ENCODE data around the gene AMH. TPM values are rescaled to one million over a fixed set of nuclear protein-coding genes. Genes with fewer than 3 reads are reported as not detected.

AMH gene
- total RNA-seq, 1 donor from 2014 or later, result 6.1 TPM

GRCh38 chr19:2223391-2223790 is 25.7 kb upstream of the AMH start:
- Histone ChIP-seq H3K27me3 (no peaks in the 10 kb centered on the region), H3K4me3 (no peak overlapping the region), H3K36me3 (peaks cover 83% of the 10 kb centered on the region), H3K9me3 (no peaks in the 10 kb centered on the region), H3K27ac (no peak overlapping the region), H3K4me1 (no peaks in the 10 kb centered on the region)
- TF ChIP-seq, protein P1, sequence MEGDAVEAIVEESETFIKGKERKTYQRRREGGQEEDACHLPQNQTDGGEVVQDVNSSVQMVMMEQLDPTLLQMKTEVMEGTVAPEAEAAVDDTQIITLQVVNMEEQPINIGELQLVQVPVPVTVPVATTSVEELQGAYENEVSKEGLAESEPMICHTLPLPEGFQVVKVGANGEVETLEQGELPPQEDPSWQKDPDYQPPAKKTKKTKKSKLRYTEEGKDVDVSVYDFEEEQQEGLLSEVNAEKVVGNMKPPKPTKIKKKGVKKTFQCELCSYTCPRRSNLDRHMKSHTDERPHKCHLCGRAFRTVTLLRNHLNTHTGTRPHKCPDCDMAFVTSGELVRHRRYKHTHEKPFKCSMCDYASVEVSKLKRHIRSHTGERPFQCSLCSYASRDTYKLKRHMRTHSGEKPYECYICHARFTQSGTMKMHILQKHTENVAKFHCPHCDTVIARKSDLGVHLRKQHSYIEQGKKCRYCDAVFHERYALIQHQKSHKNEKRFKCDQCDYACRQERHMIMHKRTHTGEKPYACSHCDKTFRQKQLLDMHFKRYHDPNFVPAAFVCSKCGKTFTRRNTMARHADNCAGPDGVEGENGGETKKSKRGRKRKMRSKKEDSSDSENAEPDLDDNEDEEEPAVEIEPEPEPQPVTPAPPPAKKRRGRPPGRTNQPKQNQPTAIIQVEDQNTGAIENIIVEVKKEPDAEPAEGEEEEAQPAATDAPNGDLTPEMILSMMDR (IDR thresholded peaks at IDR 0.05), result no peak
- ATAC-seq, result no peak
- intact Hi-C loops (cut with DNase I), result loop anchor here (10.0 kb wide), 1 partner anchor 69 kb away; the partner anchor contains the start of gene AP3D1
- DNase-seq, result no peak

GRCh38 chr19:2223959-2224358 is 25.2 kb upstream of the AMH start:
- Histone ChIP-seq H3K27ac (no peak overlapping the region), H3K27me3 (no peaks in the 10 kb centered on the region), H3K4me1 (no peaks in the 10 kb centered on the region), H3K36me3 (peaks cover 82% of the 10 kb centered on the region), H3K4me3 (no peak overlapping the region), H3K9me3 (no peaks in the 10 kb centered on the region)
- intact Hi-C loops (cut with DNase I), result loop anchor here (10.0 kb wide), 1 partner anchor 69 kb away; the partner anchor contains the start of gene AP3D1
- TF ChIP-seq, protein P1 (IDR thresholded peaks at IDR 0.05), result no peak
- DNase-seq (no peak), ATAC-seq (no peak)

- Histone ChIP-seq H3K27ac (no peak overlapping the region), H3K4me3 (no peak overlapping the region), H3K9me3 (no peaks in the 10 kb centered on the region), H3K36me3 (peaks cover 82% of the 10 kb centered on the region), H3K27me3 (no peaks in the 10 kb centered on the region), H3K4me1 (no peaks in the 10 kb centered on the region)
- intact Hi-C loops (cut with DNase I), result loop anchor here (10.0 kb wide), 1 partner anchor 70 kb away; the partner anchor contains the start of gene AP3D1
- ATAC-seq (no peak), DNase-seq (no peak)
- TF ChIP-seq, protein P1 (IDR thresholded peaks at IDR 0.05), result no peak
Observed at GRCh38 chr19:2224754-2225349, 24.3 kb upstream of the AMH start.

GRCh38 chr19:2225415-2226050 is 23.6 kb upstream of the AMH start:
- Histone ChIP-seq H3K27me3 (no peaks in the 10 kb centered on the region), H3K36me3 (peaks cover 82% of the 10 kb centered on the region), H3K9me3 (no peaks in the 10 kb centered on the region), H3K4me1 (no peaks in the 10 kb centered on the region), H3K27ac (no peak overlapping the region), H3K4me3 (no peak overlapping the region)
- TF ChIP-seq, protein P1 (IDR thresholded peaks at IDR 0.05), result no peak
- intact Hi-C loops (cut with DNase I), result loop anchor here (10.0 kb wide), 1 partner anchor 71 kb away; the partner anchor contains the start of gene AP3D1
- ATAC-seq (no peak), DNase-seq (no peak)

DNA sequence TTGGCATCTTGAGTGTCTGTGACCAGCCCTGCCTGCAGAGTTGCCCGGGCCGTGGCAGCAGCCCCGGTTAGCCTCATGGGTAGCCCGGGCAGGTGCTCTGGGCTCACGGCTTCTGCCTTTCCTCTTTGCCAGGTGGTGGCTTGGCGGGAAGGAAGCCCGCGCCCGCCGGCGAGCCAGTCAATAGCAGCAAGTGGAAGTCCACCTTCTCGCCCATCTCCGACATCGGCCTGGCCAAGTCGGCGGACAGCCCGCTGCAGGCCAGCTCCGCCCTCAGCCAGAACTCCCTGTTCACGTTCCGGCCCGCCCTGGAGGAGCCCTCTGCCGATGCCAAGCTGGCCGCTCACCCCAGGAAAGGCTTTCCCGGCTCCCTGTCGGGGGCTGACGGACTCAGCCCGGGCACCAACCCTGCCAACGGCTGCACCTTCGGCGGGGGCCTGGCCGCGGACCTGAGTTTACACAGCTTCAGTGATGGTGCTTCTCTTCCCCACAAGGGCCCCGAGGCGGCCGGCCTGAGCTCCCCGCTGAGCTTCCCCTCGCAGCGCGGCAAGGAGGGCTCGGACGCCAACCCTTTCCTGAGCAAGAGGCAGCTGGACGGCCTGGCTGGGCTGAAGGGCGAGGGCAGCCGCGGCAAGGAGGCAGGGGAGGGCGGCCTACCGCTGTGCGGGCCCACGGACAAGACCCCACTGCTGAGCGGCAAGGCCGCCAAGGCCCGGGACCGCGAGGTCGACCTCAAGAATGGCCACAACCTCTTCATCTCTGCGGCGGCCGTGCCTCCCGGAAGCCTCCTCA is 22.9 kb upstream of the AMH start:
- ATAC-seq (no peak), DNase-seq (no peak)
- peaks cover 82% of the 10 kb centered on the region for H3K36me3 ChIP-seq
- H3K9me3 ChIP-seq, result no peaks in the 10 kb centered on the region
- intact Hi-C loops (cut with DNase I), result loop anchor here (10.0 kb wide), 1 partner anchor 71 kb away; the partner anchor contains the start of gene AP3D1
- H3K4me3 ChIP-seq, result no peak overlapping the region
- H3K27ac ChIP-seq, result no peak overlapping the region
- no peaks in the 10 kb centered on the region for H3K4me1 ChIP-seq
- H3K27me3 ChIP-seq, result no peaks in the 10 kb centered on the region
- TF ChIP-seq, protein P1 (IDR thresholded peaks at IDR 0.05), result no peak

Measured in upper lobe of right lung (tissue), 1 donor.